Lower lobe of right lung (tissue), 2 donors: ENCODE measurements around the gene ABCC3. TPM values are rescaled to one million over a fixed set of nuclear protein-coding genes. Genes with fewer than 3 reads are reported as not detected.

ENCODE experiments used
- ATAC-seq, 2 donors: fragments of 200-7000 bp; cut with Tn5 transposase; one replicate each; pipeline ENCODE4 v1.9.1; 2020 to 2022; ENCODE audit warnings: mild to moderate bottlenecking in 2 of 2, moderate library complexity in 2 of 2
- DNase-seq: peaks from one replicate; pipeline ENCODE4 v3.0.0-alpha.2; 2020
- H3K27ac ChIP-seq: fragments of 200-600 bp; one replicate; pipeline ENCODE4 v1.8.0; 2022
- H3K27me3 ChIP-seq: fragments of 200-600 bp; one replicate; pipeline ENCODE4 v1.8.0; 2022; ENCODE audit warnings: low read depth
- H3K36me3 ChIP-seq: fragments of 200-600 bp; one replicate; pipeline ENCODE4 v1.8.0; 2022; ENCODE audit warnings: mild to moderate bottlenecking
- H3K4me1 ChIP-seq: fragments of 200-600 bp; one replicate; pipeline ENCODE4 v1.8.0; 2022
- H3K4me3 ChIP-seq: fragments of 200-600 bp; one replicate; pipeline ENCODE4 v1.8.0; 2022; ENCODE audit warnings: mild to moderate bottlenecking
- H3K9me3 ChIP-seq: fragments of 200-600 bp; one replicate; pipeline ENCODE4 v1.8.0; 2022
- CTCF ChIP-seq: fragments of 200-600 bp; IDR thresholded peaks from one replicate; pipeline ENCODE4 v1.8.0; 2022; ENCODE audit warnings: antibody characterized with exemption, mild to moderate bottlenecking
- intact Hi-C: fragments of 100-400 bp; cut with DNase I; formaldehyde crosslinking; loops from one replicate; pipeline ENCODE4 v1.11.0; 2022
- total RNA-seq: library from RNA; stranded (reverse); fragmentation: NEBNext Ultra II Directional; extraction: Animal tissue kit (Norgen Biotek cat#: 25700); gene quantifications from one replicate; pipeline ENCODE4 v1.2.1, GENCODE V29; 2021
- donor health status: DM: no; HTN: yes; CAD: no; lungs with severe emphysema.

The ABCC3 gene
- total RNA-seq, 1 donor from 2014 or later: 41.7 TPM

- Histone ChIP-seq H3K27ac (no peak overlapping the region), H3K4me3 (peak overlapping the region; percentile 59), H3K4me1 (peaks cover 62% of the 10 kb centered on the region), H3K9me3 (no peaks in the 10 kb centered on the region), H3K27me3 (peaks cover 17% of the 10 kb centered on the region), H3K36me3 (no peaks in the 10 kb centered on the region)
- intact Hi-C loops: no loop called here
- TF ChIP-seq CTCF: no peak
- DNase-seq (no peak), ATAC-seq (no peak)
These were observed 1.5 kb downstream of the ABCC3 start for GRCh38 chr17:50635982-50636803.

- intact Hi-C loops: no loop called here
- no peak for ATAC-seq
- H3K27ac ChIP-seq: no peak overlapping the region
- no peaks in the 10 kb centered on the region for H3K36me3 ChIP-seq
- H3K27me3 ChIP-seq: peaks cover 16% of the 10 kb centered on the region
- H3K9me3 ChIP-seq: no peaks in the 10 kb centered on the region
- H3K4me1 ChIP-seq: peaks cover 66% of the 10 kb centered on the region
- TF ChIP-seq CTCF: no peak
- no peak for DNase-seq
- no peak overlapping the region for H3K4me3 ChIP-seq
These were observed 2.1 kb downstream of the ABCC3 start for GRCh38 chr17:50636804-50637195.

- no peaks in the 10 kb centered on the region for H3K36me3 ChIP-seq
- ATAC-seq (no peak), DNase-seq (no peak)
- peaks cover 66% of the 10 kb centered on the region for H3K4me1 ChIP-seq
- intact Hi-C loops: no loop called here
- no peak for TF ChIP-seq CTCF
- peaks cover 16% of the 10 kb centered on the region for H3K27me3 ChIP-seq
- H3K27ac ChIP-seq: peak overlapping the region; percentile 48
- no peak overlapping the region for H3K4me3 ChIP-seq
- H3K9me3 ChIP-seq: no peaks in the 10 kb centered on the region
These were observed 3.3 kb downstream of the ABCC3 start for GRCh38 chr17:50637829-50638605.

GRCh38 chr17:50638606-50638965 is 3.9 kb downstream of the ABCC3 start:
- H3K36me3 ChIP-seq: no peaks in the 10 kb centered on the region
- H3K4me3 ChIP-seq: no peak overlapping the region
- TF ChIP-seq CTCF: no peak
- no peak for DNase-seq
- intact Hi-C loops: no loop called here
- no peaks in the 10 kb centered on the region for H3K9me3 ChIP-seq
- no peak for ATAC-seq
- H3K27me3 ChIP-seq: peaks cover 15% of the 10 kb centered on the region
- peaks cover 66% of the 10 kb centered on the region for H3K4me1 ChIP-seq
- H3K27ac ChIP-seq: peak overlapping the region; percentile 48

- H3K4me3 ChIP-seq: peak overlapping the region; percentile 0
- H3K36me3 ChIP-seq: no peaks in the 10 kb centered on the region
- intact Hi-C loops: no loop called here
- H3K9me3 ChIP-seq: no peaks in the 10 kb centered on the region
- DNase-seq: peak; percentile 94
- H3K4me1 ChIP-seq: peaks cover 63% of the 10 kb centered on the region
- peaks cover 10% of the 10 kb centered on the region for H3K27me3 ChIP-seq
- H3K27ac ChIP-seq: peak overlapping the region; percentile 48
- peak; percentile 85 to 89 for ATAC-seq
- no peak for TF ChIP-seq CTCF
These were observed 4.5 kb downstream of the ABCC3 start for GRCh38 chr17:50638966-50639713.
